ENCODE results near the gene BDKRB2.

The BDKRB2 gene

DNA sequence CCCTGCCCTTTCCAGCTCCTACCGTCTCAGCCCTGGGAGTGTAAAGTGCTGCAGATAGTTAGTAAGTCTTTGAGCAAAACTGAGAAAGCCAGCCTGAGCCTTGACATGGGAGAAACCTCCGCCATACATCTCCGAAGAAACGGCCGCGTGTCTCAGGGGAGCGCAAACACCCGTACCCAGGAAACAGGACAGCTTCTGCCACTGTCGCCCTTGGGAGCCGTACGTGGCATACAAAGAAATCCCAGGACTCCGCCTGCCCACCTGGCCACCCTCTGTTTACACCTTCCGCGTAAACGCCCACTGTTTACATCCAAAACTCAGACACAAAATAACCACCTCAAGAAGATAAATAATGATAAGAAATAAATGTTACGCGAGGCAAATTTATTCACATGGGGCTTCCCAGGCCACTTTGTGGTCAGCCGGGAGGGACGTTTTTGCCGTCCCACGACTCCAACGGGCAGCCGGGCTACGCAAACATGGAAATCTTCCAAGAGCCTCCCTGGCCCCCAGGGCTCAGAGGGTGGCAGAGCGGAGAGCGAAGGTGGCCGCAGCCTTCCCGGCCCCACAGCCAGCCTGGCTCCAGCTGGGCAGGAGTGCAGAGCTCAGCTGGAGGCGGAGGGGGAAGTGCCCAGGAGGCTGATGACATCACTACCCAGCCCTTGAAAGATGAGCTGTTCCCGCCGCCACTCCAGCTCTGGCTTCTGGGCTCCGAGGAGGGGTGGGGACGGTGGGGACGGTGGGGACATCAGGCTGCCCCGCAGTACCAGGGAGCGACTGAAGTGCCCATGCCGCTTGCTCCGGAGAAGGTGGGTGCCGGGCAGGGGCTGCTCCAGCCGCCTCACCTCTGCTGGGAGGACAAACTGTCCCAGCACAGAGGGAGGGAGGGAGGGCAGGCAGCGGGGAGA lies at the start of gene BDKRB2:
BDKRB2 (plus strand) TSS at position 689 of the 908 bp plus-strand sequence. CDS start 32,269 bp downstream, outside the sequence.
- DNase-seq, result peak; percentile 62

DNA sequence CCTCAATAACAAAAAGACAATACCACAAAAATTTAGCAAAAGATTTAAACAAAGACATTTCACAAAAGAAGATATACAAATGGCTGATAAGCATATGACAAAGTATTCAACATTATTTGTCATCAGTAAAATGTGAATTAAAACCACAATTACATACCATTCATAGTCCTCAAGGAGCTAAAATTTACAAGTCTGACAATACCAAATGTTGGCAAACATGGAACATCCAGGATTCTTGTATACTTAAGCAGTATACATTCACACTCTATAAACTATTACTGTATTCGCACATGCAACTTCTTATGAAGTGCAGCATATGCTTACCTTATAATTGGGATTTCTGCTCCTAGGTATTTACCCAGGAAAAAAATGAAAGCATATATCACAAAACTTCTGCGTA lies 49.7 kb upstream of the BDKRB2 start:
- DNase-seq, result no peak

DNA sequence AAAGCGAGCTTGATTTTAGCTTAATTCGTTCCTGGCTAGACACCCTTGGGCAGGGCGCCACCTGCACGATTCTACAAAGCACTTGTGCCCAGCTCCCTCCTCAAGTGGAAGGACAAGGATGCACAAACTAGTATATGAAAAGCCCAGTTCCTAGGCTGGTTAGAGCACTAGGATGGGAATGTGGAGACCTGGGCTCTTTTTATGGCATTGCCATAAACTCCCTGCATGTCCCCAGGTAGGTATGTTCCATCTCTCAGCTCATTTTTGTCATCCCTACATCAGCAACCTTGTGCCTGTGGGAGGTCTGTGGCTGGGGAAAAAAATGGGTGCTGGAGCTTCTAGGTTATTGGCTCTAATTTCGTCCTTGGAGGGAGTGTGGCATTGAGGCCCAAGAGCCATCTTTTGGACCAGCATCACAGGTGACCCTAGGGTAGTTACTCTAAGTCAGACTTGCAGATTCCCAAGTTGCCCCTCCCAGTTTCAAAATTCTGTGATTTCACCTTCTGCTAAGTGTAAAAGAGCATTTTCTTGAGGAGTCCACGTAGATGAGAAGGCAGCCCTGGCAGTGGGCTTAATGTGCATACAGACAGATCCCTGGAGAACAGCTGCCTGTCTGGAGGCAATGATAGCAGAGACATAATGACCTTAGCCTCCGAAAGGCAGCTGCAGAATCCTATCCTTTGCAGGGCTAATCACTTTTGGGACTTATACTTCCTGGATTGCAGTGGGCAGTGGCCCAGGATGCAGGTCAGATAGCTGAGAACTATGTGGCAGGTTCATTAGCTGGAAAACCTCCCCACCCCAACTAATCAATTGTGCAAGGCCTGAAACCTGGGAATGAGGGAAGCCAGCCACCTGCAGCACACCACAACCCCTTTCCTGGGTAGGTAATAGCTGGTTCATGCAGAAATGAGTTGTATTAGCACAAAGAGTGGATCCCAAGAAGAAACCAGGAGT lies 47.6 kb upstream of the BDKRB2 start:
- no peak for DNase-seq

DNA sequence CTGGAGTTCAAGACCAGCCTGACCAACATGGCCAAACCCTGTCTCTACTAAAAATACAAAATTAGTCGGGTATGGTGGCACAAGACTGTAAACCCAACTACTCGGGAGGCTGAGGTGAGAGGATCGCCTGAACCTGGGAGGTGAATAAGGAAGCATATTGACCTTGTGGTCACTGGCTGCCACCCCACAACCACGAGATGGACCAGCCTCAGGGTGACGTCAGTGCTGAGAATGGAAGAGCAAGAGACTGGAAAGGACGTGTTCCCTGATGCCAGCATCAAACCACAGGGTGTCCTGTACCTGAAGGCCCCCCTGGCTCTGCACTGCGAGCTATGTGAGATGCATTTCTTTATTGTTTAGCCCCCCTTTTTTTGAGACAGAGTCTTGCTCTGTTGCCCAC lies 45.9 kb upstream of the BDKRB2 start:
- DNase-seq, result no peak

DNA sequence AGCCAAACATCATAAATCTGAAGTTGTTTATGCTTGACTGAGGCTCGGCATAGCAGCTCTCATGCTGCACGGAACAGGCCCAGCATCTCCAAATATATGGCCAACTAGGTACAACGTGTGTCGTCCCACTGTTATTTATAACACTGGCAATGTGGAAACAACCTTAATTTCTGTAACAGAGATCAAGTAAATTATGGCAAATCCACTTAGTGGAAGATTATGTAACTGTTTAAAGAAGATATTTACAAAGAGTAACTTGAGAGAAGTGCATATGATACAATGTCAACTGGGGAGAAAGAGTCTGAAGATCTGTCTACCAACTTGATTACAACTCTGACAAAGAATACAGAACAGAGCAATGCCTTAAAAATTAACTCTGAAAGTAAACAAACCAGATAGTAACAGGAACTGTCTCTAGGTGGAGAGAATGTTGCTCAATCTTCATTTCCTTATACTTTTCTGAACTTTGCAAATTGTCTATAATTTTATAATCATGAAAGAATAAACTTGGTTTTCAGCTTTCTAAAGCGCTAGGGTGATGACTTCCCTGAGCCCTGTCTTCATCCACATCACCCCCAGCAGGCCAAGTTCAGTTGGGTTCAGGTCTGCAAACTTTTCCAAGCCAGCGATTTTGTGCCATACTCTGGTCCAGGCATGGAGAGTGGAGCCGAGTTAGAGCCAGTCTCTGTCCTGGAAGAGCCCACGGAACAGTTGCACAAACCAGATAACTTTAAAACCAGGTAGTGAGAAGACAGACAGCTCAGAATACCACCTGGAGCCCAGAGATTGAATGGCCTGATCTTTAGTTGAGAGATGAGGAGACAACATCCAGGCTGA lies 44.3 kb upstream of the BDKRB2 start:
- no peak for DNase-seq

DNA sequence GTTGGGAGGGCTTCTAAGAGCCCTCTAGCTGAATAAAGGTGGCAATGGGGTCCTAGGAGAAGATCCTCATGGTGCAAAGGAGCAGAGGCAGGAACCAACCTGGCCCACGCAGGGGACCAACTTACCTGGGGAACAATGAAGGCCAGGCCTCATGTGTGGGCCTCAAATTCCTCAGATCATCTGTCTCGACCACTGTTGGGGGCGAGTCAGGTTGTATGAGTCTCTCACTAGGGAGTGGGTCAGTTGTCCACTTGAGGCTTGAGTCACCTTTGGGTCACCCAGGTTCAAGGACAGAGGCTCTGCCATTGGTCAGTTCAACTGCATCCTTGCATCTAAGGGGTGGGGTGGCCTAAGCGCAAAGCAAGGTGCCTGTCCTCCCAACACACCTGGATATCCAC lies 43.7 kb upstream of the BDKRB2 start:
- no peak for DNase-seq

DNA sequence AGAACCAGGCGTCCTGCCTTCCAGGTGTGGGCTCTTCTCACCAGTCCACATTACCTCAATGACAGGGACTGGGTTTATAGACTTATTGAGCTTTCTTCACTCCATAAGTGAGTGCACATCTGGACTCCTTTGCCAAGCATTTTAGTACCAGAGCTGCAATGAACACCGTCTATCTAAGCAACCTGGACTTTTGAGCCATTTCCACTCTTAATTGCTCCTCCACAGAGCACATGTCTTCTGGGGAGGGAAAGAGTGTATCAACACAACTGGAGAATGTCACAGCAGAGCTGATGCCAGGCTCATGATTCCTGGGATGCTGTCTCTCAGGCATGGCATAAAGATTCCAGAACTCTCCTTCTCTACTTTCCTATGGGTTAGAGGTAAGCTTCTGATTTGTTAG lies 43.0 kb upstream of the BDKRB2 start:
- DNase-seq, result no peak

DNA sequence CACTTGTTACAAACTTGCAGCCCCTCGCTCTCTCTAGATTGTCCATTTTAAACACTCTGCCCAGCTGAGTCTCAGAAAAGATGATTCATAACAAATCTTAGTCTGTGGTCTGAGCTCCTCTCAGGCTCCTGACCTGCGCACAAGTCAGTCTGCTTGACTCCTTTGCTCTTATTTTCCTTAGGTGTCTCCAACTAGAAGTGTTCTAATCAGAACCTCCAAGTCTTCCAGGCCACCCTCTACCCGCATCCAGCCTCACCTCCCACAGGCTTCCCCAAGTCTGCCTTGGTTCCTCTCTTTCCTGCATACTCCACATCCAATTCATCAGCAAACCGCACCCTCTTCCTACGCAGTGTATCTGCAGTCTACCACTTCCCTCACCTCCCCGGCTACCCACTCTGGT lies 42.4 kb upstream of the BDKRB2 start:
- no peak for DNase-seq

DNA sequence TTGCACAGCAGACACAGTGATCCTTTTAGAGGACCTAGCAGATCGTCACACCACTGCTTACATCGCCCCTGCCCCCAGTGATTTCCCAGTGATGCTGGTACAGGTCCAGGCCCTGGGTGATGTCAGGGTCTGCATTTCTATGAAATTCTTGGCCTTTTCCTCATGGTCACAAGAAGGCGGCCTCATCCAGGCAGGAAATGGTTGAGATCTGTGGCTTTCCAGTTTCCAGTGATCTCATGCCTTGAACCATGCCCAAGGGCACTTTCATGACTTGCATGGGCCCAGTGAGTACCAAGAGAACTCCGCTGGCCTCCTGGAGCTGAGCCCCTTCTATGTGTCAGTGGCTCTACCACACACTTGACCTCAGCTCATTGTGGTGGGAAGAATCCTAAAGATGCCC lies 41.9 kb upstream of the BDKRB2 start:
- DNase-seq, result no peak

DNA sequence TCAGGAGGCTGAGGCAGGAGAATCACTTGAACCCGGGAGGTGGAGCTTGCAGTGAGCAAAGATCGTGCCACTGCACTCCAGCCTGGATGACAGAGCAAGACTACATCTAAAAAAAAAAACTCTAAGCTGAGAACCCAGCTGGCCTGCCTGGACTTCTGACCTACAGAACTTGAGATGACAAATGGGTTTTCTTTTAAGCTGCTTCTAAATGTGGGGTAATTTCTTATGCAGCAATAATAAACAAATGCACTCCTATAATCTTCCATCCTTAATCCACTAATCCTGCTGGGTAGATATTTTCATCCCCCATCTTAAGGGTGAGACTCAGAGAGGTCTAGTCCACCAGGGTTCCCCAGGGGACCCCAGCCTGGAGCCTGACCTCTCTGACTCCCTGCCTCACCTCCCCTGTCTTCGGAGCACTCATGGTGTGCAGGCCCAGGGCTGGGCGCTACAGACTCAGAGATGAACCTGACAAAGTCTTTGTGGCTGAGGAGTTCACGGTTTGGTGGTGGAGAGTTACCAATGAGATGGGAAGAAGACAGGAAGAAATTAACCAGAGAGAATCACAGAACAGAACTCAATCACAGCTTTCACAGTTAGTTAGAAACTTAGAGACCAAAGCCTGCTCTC lies 39.7 kb upstream of the BDKRB2 start:
- DNase-seq, result no peak

DNA sequence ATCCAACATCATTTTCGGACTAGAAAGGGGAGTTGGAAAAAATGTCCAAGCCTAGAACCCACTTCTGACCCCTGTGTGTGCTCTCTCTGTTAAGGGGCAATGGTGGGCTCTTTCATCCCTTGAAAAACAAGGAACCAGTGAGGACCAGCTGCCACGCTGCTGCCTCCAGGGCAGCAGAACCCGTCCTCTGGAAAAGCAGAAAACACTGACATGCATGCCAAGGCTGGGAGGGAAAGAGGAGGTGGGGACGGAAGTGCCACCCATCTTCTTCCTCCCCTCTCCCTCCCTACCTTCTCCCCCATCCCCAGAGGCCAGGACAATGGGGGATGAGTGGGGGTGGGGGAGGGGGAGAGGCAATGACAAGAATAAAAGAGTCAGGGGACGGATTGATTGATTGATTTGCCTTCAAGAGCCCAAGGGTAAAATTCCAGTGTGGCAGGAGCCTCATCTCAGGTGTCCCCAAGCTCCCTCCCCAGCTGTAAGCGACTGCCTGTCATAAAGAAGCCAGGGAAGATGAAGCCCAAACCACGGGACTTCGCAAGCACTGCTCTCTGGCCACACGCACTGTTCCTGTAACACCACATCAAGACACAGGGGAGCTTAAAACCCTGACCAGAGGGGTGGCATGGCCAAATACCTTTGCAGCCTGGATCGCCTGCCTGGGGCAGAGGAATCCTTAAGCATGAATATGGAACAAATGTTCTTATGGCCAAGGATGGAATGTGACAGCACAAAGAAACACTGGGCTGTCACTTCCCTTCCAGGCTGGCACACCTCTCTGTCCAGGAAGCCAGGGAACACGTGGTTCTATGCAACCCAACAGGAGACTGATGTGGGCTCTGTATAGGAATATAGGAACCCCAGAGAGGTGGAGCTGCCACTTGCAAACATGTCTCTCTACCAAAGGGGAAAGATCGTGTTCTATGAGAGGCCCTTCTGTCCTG lies 38.9 kb upstream of the BDKRB2 start:
- DNase-seq, result no peak

DNA sequence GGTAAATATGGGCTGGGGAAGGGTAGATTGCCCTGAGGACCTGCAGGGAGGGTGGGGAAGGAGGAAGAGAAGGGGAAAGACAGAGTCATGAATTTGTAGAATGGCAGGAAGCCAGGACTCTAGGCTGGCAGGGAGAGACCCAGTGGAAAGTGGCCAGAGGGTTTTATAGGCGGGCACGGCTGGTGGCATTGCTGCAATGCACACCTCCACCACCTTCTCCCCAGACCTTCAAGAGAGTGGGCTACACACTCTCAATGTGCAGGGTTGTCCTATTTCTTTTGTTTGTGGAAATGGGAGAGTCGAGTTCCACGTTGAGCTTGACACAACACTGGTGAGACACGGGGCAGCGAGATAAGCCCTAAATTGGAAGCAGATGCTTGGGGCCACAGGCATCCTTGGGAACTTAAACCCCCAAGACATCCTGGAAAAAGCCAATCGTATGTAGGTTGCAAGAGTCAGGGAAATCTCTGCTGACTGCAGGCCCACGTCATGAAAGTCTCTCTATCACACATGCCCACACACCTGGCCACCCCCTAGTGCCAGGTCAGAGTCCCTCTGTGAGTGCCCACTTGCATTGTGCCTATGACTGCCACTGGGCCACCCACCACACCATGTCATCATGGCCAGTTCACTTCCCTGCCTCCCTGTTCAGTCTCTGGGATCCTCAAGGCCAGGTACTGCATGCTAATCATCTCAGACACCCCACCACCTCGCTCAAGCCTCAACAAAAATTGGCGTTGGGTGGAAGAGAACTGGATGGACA lies 38.0 kb upstream of the BDKRB2 start:
- no peak for DNase-seq

DNA sequence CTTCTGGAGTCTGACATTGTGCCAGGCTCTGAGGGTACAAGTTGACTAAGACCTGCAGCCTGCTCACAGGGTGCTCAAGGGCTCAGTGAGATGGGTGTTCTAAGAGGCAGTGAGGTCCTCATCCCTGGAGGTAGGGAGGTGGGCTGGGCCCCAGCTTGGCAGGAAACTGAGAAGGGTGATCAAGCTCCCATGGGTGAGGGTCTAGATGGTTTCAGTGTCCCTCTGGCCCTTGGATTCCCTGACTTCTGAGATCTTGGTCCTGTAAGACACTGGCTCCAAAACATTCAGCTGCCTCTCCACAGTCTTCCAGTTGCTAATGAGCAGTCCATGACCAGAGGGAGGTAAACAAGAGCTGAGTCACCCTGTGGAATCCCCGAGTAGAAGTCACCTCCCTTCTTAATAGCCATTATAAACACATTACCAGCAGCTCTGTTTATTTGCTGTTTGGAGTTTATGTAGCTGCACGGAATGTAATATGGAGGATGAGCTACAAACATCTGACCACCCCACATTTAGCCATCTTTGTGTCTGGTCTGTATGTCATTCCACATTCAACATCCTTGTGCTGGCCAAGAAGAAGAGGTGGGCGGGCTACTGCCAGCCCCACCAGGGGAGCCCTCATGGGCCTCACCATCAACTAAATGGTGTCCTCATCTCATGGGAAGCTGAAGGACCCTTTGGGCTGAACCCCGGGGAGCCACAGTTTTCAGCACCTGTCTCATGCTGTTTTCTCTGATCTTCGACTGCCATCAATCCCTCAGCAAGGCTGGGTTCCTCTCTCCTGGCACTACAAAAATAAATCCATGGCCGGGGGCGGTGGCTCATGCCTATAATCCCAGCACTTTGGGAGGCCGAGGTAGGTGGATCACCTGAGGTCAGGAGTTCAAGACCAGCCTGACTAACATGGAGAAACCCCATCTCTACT lies 37.2 kb upstream of the BDKRB2 start:
- no peak for DNase-seq

DNA sequence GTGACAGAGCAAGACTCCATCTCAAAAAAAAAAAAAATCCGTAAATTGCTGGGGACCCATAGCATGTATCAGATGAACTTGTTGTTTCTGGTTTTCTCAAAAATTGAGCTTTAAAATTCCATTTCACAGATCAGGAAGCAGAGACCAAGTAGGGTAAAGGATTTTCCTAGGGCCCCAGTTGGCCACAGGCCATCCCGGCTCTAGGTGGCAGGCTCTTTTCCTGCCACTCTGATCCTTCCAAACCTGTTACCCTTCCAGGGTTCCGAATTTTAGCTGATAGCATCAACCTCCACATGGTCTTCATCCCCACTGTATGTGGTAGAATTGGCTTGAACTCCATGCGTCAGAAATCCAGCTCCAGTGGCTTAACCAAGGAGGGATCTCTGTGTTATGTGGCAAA lies 36.1 kb upstream of the BDKRB2 start:
- no peak for DNase-seq

DNA sequence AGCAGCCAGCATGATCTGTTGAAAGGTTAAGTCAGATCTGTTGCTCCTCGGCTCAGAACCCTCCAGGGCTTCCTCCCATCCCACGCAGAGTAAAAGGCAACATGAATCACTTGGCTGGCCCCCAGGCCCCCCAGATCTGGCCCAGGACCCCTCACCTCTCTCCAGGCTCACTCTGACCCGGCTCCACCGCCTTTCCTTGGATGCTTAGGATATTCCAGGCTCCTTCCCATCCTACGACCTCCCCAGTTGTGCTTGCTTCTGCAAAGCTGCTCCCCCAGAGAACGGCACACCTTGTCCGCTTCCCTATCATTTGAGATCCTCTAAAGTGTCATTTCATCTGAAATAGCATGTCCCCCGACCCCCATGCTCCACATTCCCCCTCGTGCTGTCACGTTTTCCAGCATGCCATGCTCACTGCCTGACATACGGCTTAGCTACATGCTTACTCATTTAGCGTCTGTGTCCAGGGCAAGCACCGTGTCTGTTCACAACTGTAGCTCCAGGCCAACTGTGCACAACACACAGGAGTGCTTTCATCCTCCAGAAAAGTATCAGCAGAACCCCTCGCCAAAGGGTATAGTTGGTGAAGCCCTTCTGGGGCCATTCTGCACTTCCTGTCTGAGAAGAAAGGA lies 33.6 kb upstream of the BDKRB2 start:
- no peak for DNase-seq

DNA sequence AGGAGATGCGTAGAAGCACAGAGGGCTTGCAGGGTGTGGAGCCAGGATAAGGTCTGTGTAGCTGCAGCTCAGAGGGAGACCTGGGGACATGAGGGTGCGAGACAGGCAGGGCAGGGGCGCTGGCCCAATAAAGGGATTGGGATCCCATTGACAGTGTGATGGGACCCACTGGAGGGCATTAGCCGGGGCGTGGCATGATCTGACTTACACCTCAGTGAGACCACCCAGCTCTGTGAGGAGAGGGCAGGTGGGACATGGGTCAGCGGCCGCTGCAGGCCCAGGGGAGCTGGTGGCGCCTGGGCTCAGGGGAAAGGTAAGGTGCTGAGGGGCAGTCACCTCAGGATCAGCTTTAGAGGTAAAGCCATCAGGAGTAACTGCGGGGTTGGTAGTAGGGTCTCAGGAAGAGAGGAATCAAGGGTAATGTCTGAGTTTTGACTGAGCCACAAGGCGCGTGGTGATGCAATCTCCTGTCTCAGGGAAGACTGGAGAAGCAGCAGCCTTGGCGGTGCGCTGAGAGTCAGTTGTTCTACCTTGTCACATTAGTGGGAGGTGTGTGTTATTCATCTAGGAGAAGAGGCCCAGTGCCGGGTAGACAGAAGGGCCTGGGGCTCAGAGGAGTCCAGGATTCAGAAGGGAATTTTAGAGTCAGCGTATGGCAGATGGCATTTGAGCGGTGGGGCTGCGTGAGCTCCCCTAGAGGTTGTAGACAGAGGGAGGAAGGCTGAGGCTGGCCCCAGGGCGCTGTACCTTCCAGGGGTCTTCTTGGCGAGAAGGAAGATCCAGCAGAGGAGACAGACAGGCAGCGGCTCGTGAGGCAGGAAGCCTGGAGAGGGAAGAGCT lies 30.8 kb upstream of the BDKRB2 start:
- no peak for DNase-seq

DNA sequence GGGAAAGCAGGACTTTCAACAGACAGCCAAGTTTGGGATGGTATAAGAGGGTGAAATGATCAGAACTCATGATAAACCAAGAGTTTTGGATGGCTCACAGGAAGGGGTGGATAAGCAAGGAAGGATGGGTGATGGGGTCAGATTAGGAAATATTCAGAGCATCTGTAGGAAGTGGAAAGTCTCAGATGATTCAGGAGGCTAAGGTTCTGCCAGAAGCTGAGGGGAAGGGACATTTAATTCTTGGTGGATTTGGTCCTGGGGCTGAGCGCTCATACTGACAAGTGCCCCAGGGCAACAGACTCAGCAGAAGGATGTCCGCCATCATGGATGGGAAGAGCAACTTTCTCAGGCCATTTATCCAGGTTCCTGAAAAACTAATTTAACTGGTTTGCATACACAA lies 28.4 kb upstream of the BDKRB2 start:
- no peak for DNase-seq

DNA sequence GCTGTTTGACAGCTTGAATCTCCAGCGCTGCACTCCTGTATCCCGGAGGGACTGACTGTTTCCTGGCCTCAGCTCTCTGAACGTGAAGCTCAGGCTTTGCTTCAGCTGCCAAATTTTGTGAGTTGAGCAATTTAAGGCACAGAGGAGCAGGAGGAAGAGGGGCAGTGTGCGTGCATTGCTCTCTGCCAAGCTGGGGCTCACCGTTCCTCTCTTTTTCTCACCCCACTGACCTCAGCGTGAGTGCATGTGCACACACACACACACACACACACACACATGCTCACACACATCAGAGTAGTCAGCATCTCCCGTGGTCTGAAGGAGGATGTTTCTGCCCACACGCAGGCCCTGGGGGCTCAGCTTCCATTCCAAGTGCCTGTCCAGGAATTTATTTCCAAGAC lies 27.8 kb upstream of the BDKRB2 start:
- DNase-seq, result no peak

All from inflammatory macrophage treated with lipopolysaccharide for 4 hours (primary cell).